NB4 (cell line): ENCODE data around the gene HOXC10.
A peak's percentile ranks its signal among the peaks of the same experiment; 100 is the strongest.

Experiments
- DNase-seq: peaks from one replicate; pipeline ENCODE4 v3.0.0; 2010; ENCODE audit warnings: low read depth
- H3K4me3 ChIP-seq: one replicate; pipeline ENCODE4 v1.5.1; 2011; ENCODE audit warnings: mild to moderate bottlenecking, low read depth, low read length, moderate library complexity
- CTCF ChIP-seq: IDR thresholded peaks from one replicate; pipeline ENCODE4 v1.5.1; 2012; ENCODE audit warnings: low read depth, low read length
- MAX ChIP-seq: IDR thresholded peaks from 2 replicates; pipeline ENCODE4 v1.6.1; 2011; ENCODE audit warnings: low read depth, low read length
- MYC ChIP-seq: IDR thresholded peaks from 2 replicates; pipeline ENCODE4 v1.6.1; 2011; ENCODE audit warnings: low read depth, low read length
- POLR2A ChIP-seq: IDR thresholded peaks from 2 replicates; pipeline ENCODE4 v1.6.1; 2011; ENCODE audit warnings: mild to moderate bottlenecking; ENCODE audit not compliant: insufficient read length; ENCODE audit errors: extremely low read depth

Gene HOXC10

GRCh38 chr12:54035568-54036264 lies 50.8 kb downstream of the HOXC10 start:
- TF ChIP-seq MYC (no peak), CTCF (no peak), MAX (no peak), POLR2A (no peak)
- H3K4me3 ChIP-seq: no peak overlapping the region
- DNase-seq: no peak

- no peak overlapping the region for H3K4me3 ChIP-seq
- TF ChIP-seq MAX (0 out of 2 replicates have a peak, but pooled peaks have one; percentile 14), CTCF (peak; percentile 37), MYC (no peak), POLR2A (no peak)
- DNase-seq: peak; percentile 83
Measured at GRCh38 chr12:54036620-54037359, 51.8 kb downstream of the HOXC10 start.

- no peak overlapping the region for H3K4me3 ChIP-seq
- TF ChIP-seq CTCF (no peak), MYC (no peak), POLR2A (no peak), MAX (no peak; the same call in 1 of the 2 replicates)
- peak; percentile 30 for DNase-seq
Measured at GRCh38 chr12:54037360-54038283, 52.7 kb downstream of the HOXC10 start.

GRCh38 chr12:54038284-54038870 lies 53.4 kb downstream of the HOXC10 start:
- no peak overlapping the region for H3K4me3 ChIP-seq
- no peak for DNase-seq
- TF ChIP-seq MAX: no peak
- TF ChIP-seq CTCF: no peak
- no peak for TF ChIP-seq POLR2A
- no peak for TF ChIP-seq MYC

- TF ChIP-seq MAX (no peak), CTCF (no peak), MYC (no peak)
- H3K4me3 ChIP-seq: no peak overlapping the region
- DNase-seq: no peak
Measured at GRCh38 chr12:54038871-54039414, 54.0 kb downstream of the HOXC10 start.
